Activated CD4-positive, alpha-beta T cell treated with anti-CD3 and anti-CD28 coated beads, Interleukin-2, amount 10 ng/mL, durations not matched to agents 7 days and 5 days (primary cell): ENCODE data around the gene ADARB1. TPM values are rescaled to one million over a fixed set of nuclear protein-coding genes. Genes with fewer than 3 reads are reported as not detected.

Experiments
- CTCF ChIA-PET: fragments of 350-600 bp; sonication (Branson Sonifier 250); formaldehyde crosslinking; loops from one replicate; lab custom pipeline; 2021; ENCODE audit warnings: antibody characterized with exemption; lab: Charles Lee
- POLR2A ChIA-PET: fragments of 350-600 bp; sonication (Branson Sonifier 250); formaldehyde crosslinking; loops from one replicate; lab custom pipeline; 2021; ENCODE audit warnings: antibody characterized with exemption; lab: Charles Lee
- DNase-seq: peaks from one replicate; pipeline ENCODE4 v3.0.0-alpha.2; 2020
- H3K27ac Mint-ChIP-seq: one replicate; pipeline ENCODE4 v1.8.0; 2021; ENCODE audit warnings: mild to moderate bottlenecking, moderate library complexity, mixed read lengths
- H3K27me3 Mint-ChIP-seq: one replicate; pipeline ENCODE4 v1.8.0; 2021; ENCODE audit warnings: mixed read lengths
- H3K36me3 Mint-ChIP-seq: one replicate; pipeline ENCODE4 v1.8.0; 2021; ENCODE audit warnings: low read depth, mixed read lengths
- H3K4me1 Mint-ChIP-seq: one replicate; pipeline ENCODE4 v1.8.0; 2021; ENCODE audit warnings: mixed read lengths
- H3K4me3 Mint-ChIP-seq: one replicate; pipeline ENCODE4 v1.8.0; 2021; ENCODE audit warnings: mild to moderate bottlenecking, moderate library complexity, mixed read lengths
- H3K9me3 Mint-ChIP-seq: one replicate; pipeline ENCODE4 v1.8.0; 2021; ENCODE audit warnings: mixed read lengths
- total RNA-seq, 2 experiments: library from RNA; stranded (reverse); gene quantifications; one replicate each; pipeline ENCODE4 v1.2.3, GENCODE V29; 2021

Gene ADARB1
- total RNA-seq, 2 experiments from 2014 or later: 43.3 to 45.4 TPM

GRCh38 chr21:45255381-45256020 is 181.1 kb downstream of the ADARB1 start:
- H3K4me3 Mint-ChIP-seq: no peak overlapping the region
- H3K9me3 Mint-ChIP-seq: no peaks in the 10 kb centered on the region
- ChIA-PET CTCF (no interaction called here), POLR2A (no interaction called here)
- no peak overlapping the region for H3K27ac Mint-ChIP-seq
- peaks cover 11% of the 10 kb centered on the region for H3K27me3 Mint-ChIP-seq
- no peak for DNase-seq
- no peaks in the 10 kb centered on the region for H3K36me3 Mint-ChIP-seq
- peaks cover 18% of the 10 kb centered on the region for H3K4me1 Mint-ChIP-seq

DNA sequence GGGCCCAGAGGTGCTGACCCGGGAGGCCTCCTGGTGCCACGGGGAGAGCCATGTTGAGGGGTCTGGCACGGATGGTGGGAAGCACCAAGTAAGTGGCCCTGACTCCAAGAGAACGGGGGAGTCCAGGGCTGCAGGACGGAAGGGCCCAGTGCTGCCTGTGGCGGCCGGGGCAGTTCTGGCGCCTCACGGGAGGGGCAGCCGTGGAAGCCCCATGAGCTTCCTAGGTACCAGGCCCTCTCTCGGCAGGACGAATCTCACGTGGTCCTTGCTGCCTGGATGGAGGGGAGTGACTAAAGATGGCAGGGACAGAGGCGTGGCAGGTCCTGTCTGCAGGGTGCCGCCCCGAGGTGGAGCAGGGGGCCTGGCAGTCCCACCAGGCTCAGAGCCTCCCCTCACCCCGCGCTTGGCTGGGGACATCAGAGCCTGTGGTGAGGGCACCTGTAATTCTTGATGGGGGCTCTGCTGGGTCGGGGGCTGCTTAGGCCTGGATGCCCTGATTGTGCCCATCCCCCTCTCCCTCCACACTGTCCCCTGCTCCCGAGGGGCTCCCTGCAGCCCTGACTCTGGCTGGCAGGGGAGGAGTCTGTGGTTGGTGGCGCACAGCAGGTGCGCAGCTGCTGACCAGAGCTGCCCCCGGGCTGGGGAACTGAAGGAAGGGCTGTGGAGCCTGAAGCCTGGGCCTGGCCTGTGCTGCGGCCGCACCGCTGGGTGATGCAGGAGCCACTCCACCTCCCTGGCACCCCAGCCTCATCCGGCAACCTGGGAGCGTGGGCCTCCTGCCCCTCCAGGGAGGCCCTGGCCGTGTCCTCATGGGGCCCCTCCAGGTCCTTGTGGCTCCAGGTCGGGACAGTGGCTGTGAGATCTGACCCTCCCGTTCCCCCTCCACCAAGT is 181.9 kb downstream of the ADARB1 start:
- Mint-ChIP-seq H3K27ac (no peak overlapping the region), H3K4me1 (peaks cover 18% of the 10 kb centered on the region), H3K9me3 (no peaks in the 10 kb centered on the region), H3K27me3 (peaks cover 9% of the 10 kb centered on the region), H3K36me3 (no peaks in the 10 kb centered on the region), H3K4me3 (no peak overlapping the region)
- ChIA-PET CTCF (interaction anchor here (0.6 to 1.0 kb wide), 3 partner anchors 16 to 948 kb away, joined by 3 read pairs; no protein-coding TSS in a partner anchor), POLR2A (no interaction called here)
- DNase-seq: no peak

DNA sequence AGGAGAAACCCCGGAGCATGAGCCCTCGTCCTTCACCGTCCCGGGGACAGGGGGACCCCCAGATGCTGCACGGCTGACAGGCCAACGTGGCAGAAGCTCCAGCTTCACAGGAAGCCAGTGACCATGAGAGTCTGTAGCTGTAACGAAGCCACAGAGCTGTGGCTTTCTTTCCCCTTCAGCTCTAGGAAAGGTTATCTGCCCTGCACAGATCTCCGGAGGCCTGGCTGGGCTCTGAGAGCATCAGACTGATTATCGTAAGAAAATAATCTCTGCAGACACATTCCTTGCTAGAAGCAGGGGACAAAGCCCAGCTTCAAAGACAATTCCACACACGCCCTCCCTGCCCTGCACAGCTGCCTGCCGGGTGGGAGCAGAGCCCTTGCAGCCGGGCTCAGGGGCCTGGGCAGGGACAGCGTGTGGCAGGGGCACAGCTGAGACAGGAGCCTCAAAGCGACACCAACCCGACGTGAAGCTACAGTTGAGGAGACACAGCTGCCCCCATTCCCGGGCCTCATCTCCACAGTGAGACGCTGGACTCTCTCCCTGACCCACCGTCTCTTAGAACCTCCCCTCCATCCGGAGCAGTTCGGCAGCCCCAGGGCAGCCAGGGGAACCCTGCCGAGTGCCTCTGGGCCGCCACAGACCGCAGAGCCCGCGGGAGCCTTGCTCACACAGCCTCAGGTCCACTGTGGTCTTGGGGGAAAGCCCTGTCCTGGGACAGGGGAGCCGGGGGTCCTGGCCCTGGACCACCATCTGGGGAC is 182.7 kb downstream of the ADARB1 start:
- Mint-ChIP-seq H3K9me3 (no peaks in the 10 kb centered on the region), H3K27me3 (peaks cover 9% of the 10 kb centered on the region), H3K27ac (no peak overlapping the region), H3K36me3 (no peaks in the 10 kb centered on the region), H3K4me3 (no peak overlapping the region), H3K4me1 (peaks cover 18% of the 10 kb centered on the region)
- ChIA-PET POLR2A (no interaction called here), CTCF (interaction anchor here (0.5 to 1.6 kb wide), 5 partner anchors 15 to 1386 kb away, joined by 3 to 4 read pairs (median 3); no protein-coding TSS in a partner anchor)
- no peak for DNase-seq

- no peak overlapping the region for H3K4me3 Mint-ChIP-seq
- no peak for DNase-seq
- H3K36me3 Mint-ChIP-seq: no peaks in the 10 kb centered on the region
- peaks cover 18% of the 10 kb centered on the region for H3K4me1 Mint-ChIP-seq
- no peak overlapping the region for H3K27ac Mint-ChIP-seq
- ChIA-PET POLR2A (no interaction called here), CTCF (interaction anchor here (0.5 to 1.6 kb wide), 3 partner anchors 20 to 1385 kb away, joined by 3 to 4 read pairs (median 3); no protein-coding TSS in a partner anchor)
- H3K27me3 Mint-ChIP-seq: peaks cover 9% of the 10 kb centered on the region
- H3K9me3 Mint-ChIP-seq: no peaks in the 10 kb centered on the region
Observed at GRCh38 chr21:45257673-45258341, 183.4 kb downstream of the ADARB1 start.

DNA sequence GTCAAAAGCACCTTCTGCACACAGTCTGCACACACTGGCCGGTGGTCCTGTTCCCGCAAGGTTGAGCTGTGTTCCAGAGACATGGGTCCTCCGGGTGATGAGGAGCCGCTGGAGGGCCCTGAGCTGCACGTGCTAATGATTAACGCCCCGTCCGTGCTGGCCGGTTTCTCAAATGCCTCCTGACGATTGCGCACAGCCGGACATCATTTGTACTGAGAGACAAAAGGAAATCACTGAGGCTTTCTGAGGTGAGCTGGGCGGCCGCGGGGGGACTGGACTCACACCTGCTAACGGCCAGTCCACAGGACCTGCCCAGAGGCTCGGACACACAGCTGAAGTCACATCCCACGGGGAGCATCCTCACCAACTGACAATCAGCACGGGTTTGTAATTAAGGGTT is 184.1 kb downstream of the ADARB1 start:
- POLR2A ChIA-PET: no interaction called here
- Mint-ChIP-seq H3K36me3 (peaks cover 5% of the 10 kb centered on the region), H3K27me3 (peaks cover 9% of the 10 kb centered on the region), H3K27ac (no peak overlapping the region), H3K4me1 (peaks cover 18% of the 10 kb centered on the region), H3K4me3 (no peak overlapping the region), H3K9me3 (no peaks in the 10 kb centered on the region)
- DNase-seq: no peak
- CTCF ChIA-PET: interaction anchor here (1.6 kb wide), 1 partner anchor 19 kb away, joined by 3 read pairs; no protein-coding TSS in a partner anchor

DNA sequence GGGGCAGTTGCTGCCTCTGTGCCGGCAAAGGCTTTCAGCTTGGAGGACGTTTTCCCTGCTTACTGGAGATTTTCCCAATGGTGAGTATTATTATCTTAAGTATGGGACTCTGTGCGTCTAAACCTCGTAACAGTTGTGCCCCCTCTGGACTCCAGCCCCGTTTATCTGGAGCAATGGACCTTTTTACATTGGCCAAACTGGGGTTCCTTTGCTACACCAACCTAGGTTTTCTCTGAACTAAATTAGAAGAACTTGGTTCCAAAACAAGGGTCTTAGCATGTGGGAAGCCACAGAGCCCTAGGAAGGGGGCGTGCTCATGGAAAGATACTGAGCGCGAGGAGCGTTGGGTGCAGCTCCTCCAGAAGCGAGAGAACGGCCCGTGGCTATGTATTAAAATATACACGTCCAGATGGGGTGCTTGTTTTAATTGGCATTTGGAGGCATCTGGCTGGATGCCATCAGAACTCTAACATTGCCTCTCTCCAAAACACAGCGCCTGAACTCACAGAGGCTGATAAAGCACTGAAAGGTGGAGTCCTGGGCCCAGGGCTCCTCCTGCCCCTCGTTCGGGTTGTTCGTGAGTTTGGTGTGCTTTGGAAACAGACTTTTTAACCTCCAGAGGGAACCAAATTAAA is 184.9 kb downstream of the ADARB1 start:
- peaks cover 9% of the 10 kb centered on the region for H3K27me3 Mint-ChIP-seq
- peaks cover 11% of the 10 kb centered on the region for H3K36me3 Mint-ChIP-seq
- POLR2A ChIA-PET: no interaction called here
- no peak overlapping the region for H3K4me3 Mint-ChIP-seq
- CTCF ChIA-PET: no interaction called here
- H3K27ac Mint-ChIP-seq: no peak overlapping the region
- no peaks in the 10 kb centered on the region for H3K9me3 Mint-ChIP-seq
- H3K4me1 Mint-ChIP-seq: peaks cover 18% of the 10 kb centered on the region
- no peak for DNase-seq

GRCh38 chr21:45260191-45260825 is 185.9 kb downstream of the ADARB1 start:
- ChIA-PET CTCF (no interaction called here), POLR2A (no interaction called here)
- DNase-seq: no peak
- Mint-ChIP-seq H3K27ac (no peak overlapping the region), H3K4me1 (peaks cover 12% of the 10 kb centered on the region), H3K4me3 (no peak overlapping the region), H3K9me3 (no peaks in the 10 kb centered on the region), H3K27me3 (peaks cover 6% of the 10 kb centered on the region), H3K36me3 (peaks cover 17% of the 10 kb centered on the region)

DNA sequence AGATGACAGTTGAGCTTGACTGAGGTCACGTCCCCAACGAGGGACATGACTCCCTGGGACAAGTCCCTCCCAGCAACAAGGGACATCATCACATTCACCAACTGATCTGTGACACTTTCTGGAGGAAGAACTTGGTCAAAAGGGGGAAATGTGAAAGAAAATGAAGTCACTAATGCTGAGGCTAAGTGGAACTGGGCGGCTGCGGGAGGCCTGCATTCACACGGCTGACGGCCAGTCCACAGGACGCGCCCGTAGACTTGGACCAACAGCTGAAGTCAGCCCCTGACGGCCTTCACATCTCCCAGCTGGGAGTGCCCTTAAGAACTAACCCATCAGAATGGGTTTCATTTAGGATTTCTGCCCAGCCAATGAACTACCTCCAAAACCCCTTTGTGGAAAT is 186.7 kb downstream of the ADARB1 start:
- Mint-ChIP-seq H3K4me1 (peaks cover 15% of the 10 kb centered on the region), H3K4me3 (no peak overlapping the region), H3K9me3 (no peaks in the 10 kb centered on the region), H3K27ac (no peak overlapping the region), H3K27me3 (peaks cover 6% of the 10 kb centered on the region), H3K36me3 (peaks cover 25% of the 10 kb centered on the region)
- CTCF ChIA-PET: no interaction called here
- POLR2A ChIA-PET: no interaction called here
- no peak for DNase-seq

GRCh38 chr21:45262041-45262581 is 187.7 kb downstream of the ADARB1 start:
- Mint-ChIP-seq H3K4me3 (no peak overlapping the region), H3K27me3 (peaks cover 4% of the 10 kb centered on the region), H3K4me1 (peaks cover 21% of the 10 kb centered on the region), H3K27ac (no peak overlapping the region), H3K9me3 (peaks cover 2% of the 10 kb centered on the region), H3K36me3 (peaks cover 34% of the 10 kb centered on the region)
- CTCF ChIA-PET: interaction anchor here (0.6 to 1.4 kb wide), 4 partner anchors 11 to 249 kb away, joined by 3 read pairs; no protein-coding TSS in a partner anchor
- POLR2A ChIA-PET: no interaction called here
- no peak for DNase-seq

DNA sequence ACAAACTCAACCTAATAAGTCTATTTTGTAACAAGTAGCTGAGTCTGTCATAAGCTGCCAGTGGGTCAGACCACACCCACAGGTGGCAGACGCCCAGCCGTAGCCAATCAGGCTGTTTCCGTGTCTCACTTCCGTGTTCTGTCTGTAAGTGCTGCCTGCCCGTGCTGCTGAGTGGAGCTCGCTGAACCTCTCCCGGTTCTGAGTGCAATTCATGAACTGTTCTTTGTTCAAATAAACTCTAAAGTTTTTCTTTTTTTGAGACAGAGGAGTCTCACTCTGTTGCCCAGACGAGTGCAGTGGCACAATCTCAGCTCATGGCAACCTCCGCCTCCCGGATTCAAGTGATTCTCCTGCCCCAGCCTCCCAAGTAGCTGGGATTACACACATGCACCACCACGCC is 188.2 kb downstream of the ADARB1 start:
- DNase-seq: no peak
- H3K27me3 Mint-ChIP-seq: peaks cover 3% of the 10 kb centered on the region
- no peak overlapping the region for H3K4me3 Mint-ChIP-seq
- H3K4me1 Mint-ChIP-seq: peaks cover 23% of the 10 kb centered on the region
- CTCF ChIA-PET: interaction anchor here (0.7 to 1.4 kb wide), 3 partner anchors 11 to 173 kb away, joined by 3 read pairs; no protein-coding TSS in a partner anchor
- POLR2A ChIA-PET: no interaction called here
- peaks cover 2% of the 10 kb centered on the region for H3K9me3 Mint-ChIP-seq
- no peak overlapping the region for H3K27ac Mint-ChIP-seq
- peaks cover 39% of the 10 kb centered on the region for H3K36me3 Mint-ChIP-seq

GRCh38 chr21:45263534-45263933 is 189.2 kb downstream of the ADARB1 start:
- no peak for DNase-seq
- Mint-ChIP-seq H3K27me3 (peaks cover under 1% of the 10 kb centered on the region), H3K36me3 (peaks cover 44% of the 10 kb centered on the region), H3K4me3 (no peak overlapping the region), H3K4me1 (peaks cover 26% of the 10 kb centered on the region), H3K9me3 (peaks cover 6% of the 10 kb centered on the region), H3K27ac (no peak overlapping the region)
- POLR2A ChIA-PET: no interaction called here
- CTCF ChIA-PET: no interaction called here
